Left lung (tissue), 10 donors: ENCODE data around the gene RPLP1. TPM values are rescaled to one million over a fixed set of nuclear protein-coding genes. Genes with fewer than 3 reads are reported as not detected.
A peak's percentile ranks its signal among the peaks of the same experiment; 100 is the strongest.

Experiments used
- ATAC-seq: fragments of 200-7000 bp; cut with Tn5 transposase; one replicate; pipeline ENCODE4 v1.9.1; 2020; ENCODE audit warnings: moderate library complexity
- DNase-seq, 4 donors: peaks; one replicate each; pipeline ENCODE4 v3.0.0-alpha.2; 2013 to 2020
- H3K27ac ChIP-seq, 2 donors: fragments of 200-600 bp; sonication (generic) in 1 of 2; one replicate each; pipeline versions ENCODE4 v1.5.0 to v1.8.0; 2020 to 2021
- H3K27me3 ChIP-seq, 2 donors: fragments of 200-600 bp; sonication (generic) in 1 of 2; one replicate each; pipeline versions ENCODE4 v1.5.0 to v1.8.0; 2020 to 2021
- H3K36me3 ChIP-seq, 2 donors: fragments of 200-600 bp; sonication (generic) in 1 of 2; one replicate each; pipeline versions ENCODE4 v1.5.0 to v1.8.0; 2020 to 2021
- H3K4me1 ChIP-seq, 2 donors: fragments of 200-600 bp; one replicate each; pipeline ENCODE4 v1.8.0; 2021
- H3K4me3 ChIP-seq, 2 donors: fragments of 200-600 bp; sonication (generic) in 1 of 2; one replicate each; pipeline versions ENCODE4 v1.5.0 to v1.8.0; 2020 to 2021; ENCODE audit warnings: mild to moderate bottlenecking in 1 of 2
- H3K9me3 ChIP-seq, 2 donors: fragments of 200-600 bp; sonication (generic) in 1 of 2; one replicate each; pipeline versions ENCODE4 v1.5.0 to v1.8.0; 2020 to 2021
- CTCF ChIP-seq, 2 donors: fragments of 200-600 bp; sonication (generic) in 1 of 2; IDR thresholded peaks; one replicate each; pipeline versions ENCODE4 v1.5.0 to v1.8.0; 2021; ENCODE audit warnings: antibody characterized with exemption in 2 of 2
- intact Hi-C, 2 donors: fragments of 100-400 bp; cut with DNase I; formaldehyde crosslinking; loops; one replicate each; pipeline versions ENCODE4 v1.11.2 to v1.14.2; 2022
- polyA plus RNA-seq, 6 donors: library from polyadenylated mRNA; unstranded; fragments of 120-200 nt; gene quantifications; one replicate each; pipeline ENCODE4 v1.2.1, GENCODE V29; 2013; ENCODE audit not compliant: insufficient read length in 6 of 6
- total RNA-seq, 2 donors: library from RNA; stranded (reverse); fragmentation: NEBNext Ultra II Directional; extraction: Animal tissue kit (Norgen Biotek cat#: 25700); gene quantifications; one replicate each; pipeline ENCODE4 v1.2.1, GENCODE V29; 2021
- donor health status: DM: no; HTN: yes; CAD: no.
- donor health status: DM: no; HTN: no; CAD: no.

RPLP1 gene
- total and polyA plus RNA-seq, 8 donors = 1,369 to 2,220 (median 1,740) TPM

DNA sequence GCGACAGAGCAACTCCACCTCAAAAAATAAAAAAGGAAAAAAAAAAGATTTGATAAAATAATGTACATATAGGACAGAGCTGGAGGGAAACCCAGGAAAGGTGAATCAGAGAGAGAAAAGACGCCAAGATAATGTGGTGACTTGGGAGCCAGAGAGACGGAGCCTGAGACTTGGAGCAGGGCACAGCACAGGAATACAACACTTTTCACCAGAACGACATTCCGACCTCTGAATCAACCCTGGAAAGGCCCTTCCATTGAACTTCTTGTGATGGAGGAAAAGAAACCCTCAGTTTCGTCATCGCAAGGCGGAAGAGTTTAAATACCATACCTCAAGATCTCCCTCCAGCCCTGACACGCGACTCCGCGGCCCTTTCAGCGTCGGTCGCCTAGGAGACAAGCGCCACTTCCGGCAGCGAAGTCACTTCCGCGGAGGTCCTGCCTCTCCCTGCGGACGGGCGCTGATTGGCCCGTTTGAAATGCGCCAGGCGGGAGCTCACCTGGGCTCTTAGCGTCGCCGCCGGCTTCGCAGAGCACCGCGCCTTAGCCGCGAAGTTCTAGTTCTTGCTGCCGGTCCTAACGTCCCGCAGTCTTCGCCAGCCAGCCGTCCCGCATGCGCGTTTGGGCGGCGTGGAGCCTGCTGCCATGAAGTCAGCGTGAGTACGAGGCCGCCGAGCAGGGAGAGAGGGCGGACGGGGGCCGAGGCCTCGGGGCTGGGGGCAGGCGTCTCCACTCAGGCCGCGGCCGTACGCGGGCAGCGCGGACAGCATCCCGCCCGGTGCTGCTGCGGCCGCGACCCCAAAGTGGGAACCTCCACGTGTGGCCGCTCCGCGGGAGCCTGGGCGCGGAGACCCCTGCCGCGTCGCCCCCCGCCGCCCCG lies 38.6 kb upstream of the RPLP1 start, which contains the start of gene KIF23:
TSS of gene KIF23 (plus strand) at position 528 of the 879 bp plus-strand sequence. CDS start at position 645, 117 bp downstream.
- intact Hi-C loops = no loop called here
- no peaks in the 10 kb centered on the region for H3K36me3 ChIP-seq
- peak; percentile 97 for ATAC-seq
- no peaks in the 10 kb centered on the region for H3K9me3 ChIP-seq
- TF ChIP-seq CTCF (IDR thresholded peaks at IDR 0.05) = no peak
- no peaks in the 10 kb centered on the region for H3K27me3 ChIP-seq
- peak within 1 kb of the TSS; percentile 89 to 96 for H3K4me3 ChIP-seq
- peak within 1 kb of the TSS; percentile 42 to 64 for H3K27ac ChIP-seq
- peak; percentile 91 to 97 (median 96) for DNase-seq
- H3K4me1 ChIP-seq = peaks cover 0 to 16% of the 10 kb centered on the region in 2 donors

- intact Hi-C loops = no loop called here
- no peak for TF ChIP-seq CTCF (IDR thresholded peaks at IDR 0.05)
- H3K4me3 ChIP-seq = peak overlapping the region; percentile 89 to 96
- peak overlapping the region; percentile 42 to 64 for H3K27ac ChIP-seq
- peak in 3 of 4 donors; percentile 46 to 56 (median 49) for DNase-seq
- H3K27me3 ChIP-seq = no peaks in the 10 kb centered on the region
- peaks cover 0 to 16% of the 10 kb centered on the region in 2 donors for H3K4me1 ChIP-seq
- no peaks in the 10 kb centered on the region for H3K9me3 ChIP-seq
- H3K36me3 ChIP-seq = no peaks in the 10 kb centered on the region
- ATAC-seq = peak; percentile 77
Measured at GRCh38 chr15:69414701-69415167, 37.9 kb upstream of the RPLP1 start.

DNA sequence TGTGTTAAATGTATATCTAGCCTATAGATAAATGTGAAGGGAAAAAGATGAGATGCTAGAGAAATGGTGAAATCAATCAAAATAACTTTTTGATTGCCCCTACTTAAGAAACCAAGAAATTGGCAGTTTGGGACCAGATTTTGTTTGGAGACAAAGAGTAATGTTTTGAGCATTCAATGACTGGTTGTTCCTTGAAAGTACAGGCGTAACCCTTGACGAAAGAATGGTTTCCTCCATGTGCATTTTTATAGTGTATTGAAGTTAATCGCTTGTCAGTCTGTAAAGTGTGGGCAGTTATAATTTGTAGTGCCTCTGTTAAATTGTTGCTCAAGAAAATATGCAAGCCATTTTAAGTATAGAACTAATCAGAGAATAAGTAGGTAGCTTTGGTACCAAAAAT lies 37.2 kb upstream of the RPLP1 start:
- Histone ChIP-seq H3K4me3 (peak overlapping the region; percentile 89 to 96), H3K4me1 (peaks cover 0 to 16% of the 10 kb centered on the region in 2 donors), H3K27ac (no peak overlapping the region), H3K9me3 (no peaks in the 10 kb centered on the region), H3K27me3 (no peaks in the 10 kb centered on the region), H3K36me3 (no peaks in the 10 kb centered on the region)
- no peak for DNase-seq
- TF ChIP-seq CTCF (IDR thresholded peaks at IDR 0.05) = no peak
- intact Hi-C loops = no loop called here
- no peak for ATAC-seq

DNA sequence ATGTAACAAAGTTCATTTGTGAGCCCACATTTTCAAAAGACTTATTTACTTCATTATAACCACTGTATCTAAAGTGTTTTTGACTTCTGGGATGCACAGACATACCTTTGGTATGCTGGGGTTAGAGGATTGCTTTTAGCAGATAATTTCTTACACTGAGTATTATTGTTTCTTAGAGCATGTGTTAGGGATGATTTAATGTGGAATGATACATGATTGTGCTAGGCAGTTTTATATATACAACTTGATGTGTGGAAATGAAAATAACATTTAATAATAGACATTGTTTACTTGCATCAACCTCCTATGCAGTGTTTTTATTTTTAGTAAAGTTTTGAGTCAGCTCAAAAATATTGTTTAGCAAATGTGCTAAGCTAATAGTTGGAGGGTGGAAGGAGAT lies 35.0 kb upstream of the RPLP1 start:
- H3K27ac ChIP-seq = no peak overlapping the region

More for the DNA sequence above, 35.0 kb upstream of the RPLP1 start:
- H3K27me3 ChIP-seq = no peaks in the 10 kb centered on the region
- DNase-seq (no peak), ATAC-seq (no peak)
- no peaks in the 10 kb centered on the region for H3K36me3 ChIP-seq
- no peak overlapping the region for H3K4me3 ChIP-seq
- H3K9me3 ChIP-seq = no peaks in the 10 kb centered on the region
- H3K4me1 ChIP-seq = peaks cover 0 to 16% of the 10 kb centered on the region in 2 donors
- intact Hi-C loops = no loop called here
- no peak for TF ChIP-seq CTCF (IDR thresholded peaks at IDR 0.05)
